Measurements from ENCODE around the gene CHD1L. TPM values are rescaled to one million over a fixed set of nuclear protein-coding genes. Genes with fewer than 3 reads are reported as not detected.

Gene CHD1L
- total and polyA plus RNA-seq, 4 donors, result 14.1 to 23.8 (median 21.1) TPM

Other genes with a start within 250 kb of the CHD1L start
- gene PRKAB2, start 70.2 kb upstream of the CHD1L start, total RNA-seq, result 10 to 100 TPM; 14.8 to 24.8 TPM
- gene PRKAB2, start 70.2 kb upstream of the CHD1L start, polyA plus RNA-seq, result 10 to 100 TPM; 13.6 to 13.9 TPM
- gene FMO5, start 17.3 kb upstream of the CHD1L start, total RNA-seq, result 100 to 1,000 TPM in 1 of 2 donors, 10 to 100 TPM in 1; 75.5 to 152 TPM
- 100 to 1,000 TPM in 1 of 2 donors, 10 to 100 TPM in 1; 36.0 to 123 TPM for gene FMO5, start 17.3 kb upstream of the CHD1L start, polyA plus RNA-seq

Data from liver (tissue), 4 donors.